ENCODE results near the gene NPEPL1. TPM values are rescaled to one million over a fixed set of nuclear protein-coding genes. Genes with fewer than 3 reads are reported as not detected.

The NPEPL1 gene
- total RNA-seq, 1 experiment from 2014 or later = 31.1 TPM

GRCh38 chr20:58701431-58702160 is 9.0 kb downstream of the NPEPL1 start:
- no peak overlapping the region for H4K5ac ChIP-seq (ENCODE audit: insufficient read length, low read depth, low read length)
- H3K4me1 ChIP-seq (ENCODE audit: insufficient read depth, low read length) = 0 out of 2 replicates have a peak, but pooled peaks cover 2% of the 10 kb centered on the region
- no peaks in the 10 kb centered on the region for H4K20me1 ChIP-seq (ENCODE audit: control insufficient read depth, insufficient read depth, insufficient read length)
- no peaks in the 10 kb centered on the region for H3K79me1 ChIP-seq (ENCODE audit: insufficient read depth, low read depth, low read length, poor library complexity, severe bottlenecking)
- H4K8ac ChIP-seq (replicated peaks; ENCODE audit: insufficient read length, low read depth, low read length) = no peak overlapping the region
- H3K4me2 ChIP-seq (ENCODE audit: insufficient read depth, insufficient read length, low read length) = no peak overlapping the region
- no peak overlapping the region for H3K18ac ChIP-seq (ENCODE audit: insufficient read length, low read depth, low read length)
- no peak overlapping the region for H4K91ac ChIP-seq (ENCODE audit: insufficient read length, low read depth, low read length)
- no peaks in the 10 kb centered on the region for H3K9me3 ChIP-seq (ENCODE audit: control insufficient read depth, low read depth, low read length)
- no peaks in the 10 kb centered on the region for H3K27me3 Mint-ChIP-seq (ENCODE audit: low read depth)
- no peak overlapping the region for H3K27ac Mint-ChIP-seq
- H2BK12ac ChIP-seq (ENCODE audit: insufficient read length, low read depth, low read length) = no peak overlapping the region
- no peak overlapping the region for H2BK120ac ChIP-seq (ENCODE audit: low read depth, low read length, poor library complexity, severe bottlenecking)
- no peak overlapping the region for H3K9ac ChIP-seq (ENCODE audit: extremely low read depth, insufficient read length, low read length)
- no peak overlapping the region for H3K27ac ChIP-seq (ENCODE audit: insufficient read length, low read depth, low read length)
- H3K23me2 ChIP-seq (ENCODE audit: insufficient read length, low read depth, low read length, poor library complexity, severe bottlenecking) = no peaks in the 10 kb centered on the region
- peaks cover 0 to 3% of the 10 kb centered on the region in 2 experiments; a peak in 1 of 5 replicates for H3K9me3 Mint-ChIP-seq
- no peak overlapping the region for H2AFZ ChIP-seq (ENCODE audit: low read length)
- peaks cover 4 to 9% of the 10 kb centered on the region in 2 experiments for H3K4me1 Mint-ChIP-seq
- no peak for TF ChIP-seq CTCF (conservative IDR thresholded peaks at IDR 0.05)
- H3K79me2 ChIP-seq (ENCODE audit: insufficient read depth, low read length) = no peaks in the 10 kb centered on the region
- H3K4ac ChIP-seq (ENCODE audit: low read depth, low read length) = no peak overlapping the region
- H3K27me3 ChIP-seq (ENCODE audit: insufficient read depth, low read length) = no peaks in the 10 kb centered on the region
- no peak overlapping the region for H3K56ac ChIP-seq (ENCODE audit: insufficient read length, low read depth, low read length)
- WGBS (ENCODE audit: extremely low coverage, insufficient read length, low lambda C conversion rate) = no CpG with 5 or more reads among the region's 29 CpGs
- no peak overlapping the region for H2BK15ac ChIP-seq (ENCODE audit: low read depth, low read length)
- DNase-seq = peak; percentile 22
- H3K36me3 Mint-ChIP-seq (ENCODE audit: insufficient read depth in 1 of 3, low read depth in 3 of 3) = peaks cover 15 to 55% (median 46%) of the 10 kb centered on the region in 3 experiments
- no peak overlapping the region for H2BK20ac ChIP-seq (ENCODE audit: low read depth, low read length, poor library complexity, severe bottlenecking)
- no peak overlapping the region for H3K23ac ChIP-seq (ENCODE audit: insufficient read length, low read depth, low read length)
- H3T11ph ChIP-seq (ENCODE audit: low read length) = no peak overlapping the region
- H3K14ac ChIP-seq (ENCODE audit: insufficient read depth, low read length) = no peak overlapping the region
- H2AK5ac ChIP-seq (ENCODE audit: insufficient read length, low read length) = no peak overlapping the region
- no peak overlapping the region for H2BK5ac ChIP-seq (ENCODE audit: insufficient read length, low read length)
- H3K4me3 Mint-ChIP-seq = no peak overlapping the region

All from H9 (cell line).